Measurements from ENCODE around the gene CDC7.

GRCh38 chr1:91501971-91502671 lies 1.5 kb downstream of the CDC7 start:
- TF ChIP-seq, protein P1, sequence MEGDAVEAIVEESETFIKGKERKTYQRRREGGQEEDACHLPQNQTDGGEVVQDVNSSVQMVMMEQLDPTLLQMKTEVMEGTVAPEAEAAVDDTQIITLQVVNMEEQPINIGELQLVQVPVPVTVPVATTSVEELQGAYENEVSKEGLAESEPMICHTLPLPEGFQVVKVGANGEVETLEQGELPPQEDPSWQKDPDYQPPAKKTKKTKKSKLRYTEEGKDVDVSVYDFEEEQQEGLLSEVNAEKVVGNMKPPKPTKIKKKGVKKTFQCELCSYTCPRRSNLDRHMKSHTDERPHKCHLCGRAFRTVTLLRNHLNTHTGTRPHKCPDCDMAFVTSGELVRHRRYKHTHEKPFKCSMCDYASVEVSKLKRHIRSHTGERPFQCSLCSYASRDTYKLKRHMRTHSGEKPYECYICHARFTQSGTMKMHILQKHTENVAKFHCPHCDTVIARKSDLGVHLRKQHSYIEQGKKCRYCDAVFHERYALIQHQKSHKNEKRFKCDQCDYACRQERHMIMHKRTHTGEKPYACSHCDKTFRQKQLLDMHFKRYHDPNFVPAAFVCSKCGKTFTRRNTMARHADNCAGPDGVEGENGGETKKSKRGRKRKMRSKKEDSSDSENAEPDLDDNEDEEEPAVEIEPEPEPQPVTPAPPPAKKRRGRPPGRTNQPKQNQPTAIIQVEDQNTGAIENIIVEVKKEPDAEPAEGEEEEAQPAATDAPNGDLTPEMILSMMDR (IDR thresholded peaks at IDR 0.05), result no peak
- TF ChIP-seq EZH2 (IDR thresholded peaks at IDR 0.05; ENCODE audit: borderline replicate concordance, insufficient read depth, low read depth, low read length, poor library complexity, severe bottlenecking), result no peak

Data from B cell (primary cell).